Measurements from ENCODE around the gene PCOLCE2. TPM values are rescaled to one million over a fixed set of nuclear protein-coding genes. Genes with fewer than 3 reads are reported as not detected.

Gene PCOLCE2
- total RNA-seq, 4 donors from 2014 or later = 2.3 to 3.2 (median 2.5) TPM; not detected in 1

- no peak overlapping the region for H3K27ac ChIP-seq
- H3K9me3 ChIP-seq = no peaks in the 10 kb centered on the region
- no peak for DNase-seq
- no peaks in the 10 kb centered on the region for H3K4me1 ChIP-seq
- H3K4me3 ChIP-seq = no peak overlapping the region
- H3K27me3 ChIP-seq = no peaks in the 10 kb centered on the region
- TF ChIP-seq POLR2A (IDR thresholded peaks at IDR 0.05) = no peak
- TF ChIP-seq, protein P1, sequence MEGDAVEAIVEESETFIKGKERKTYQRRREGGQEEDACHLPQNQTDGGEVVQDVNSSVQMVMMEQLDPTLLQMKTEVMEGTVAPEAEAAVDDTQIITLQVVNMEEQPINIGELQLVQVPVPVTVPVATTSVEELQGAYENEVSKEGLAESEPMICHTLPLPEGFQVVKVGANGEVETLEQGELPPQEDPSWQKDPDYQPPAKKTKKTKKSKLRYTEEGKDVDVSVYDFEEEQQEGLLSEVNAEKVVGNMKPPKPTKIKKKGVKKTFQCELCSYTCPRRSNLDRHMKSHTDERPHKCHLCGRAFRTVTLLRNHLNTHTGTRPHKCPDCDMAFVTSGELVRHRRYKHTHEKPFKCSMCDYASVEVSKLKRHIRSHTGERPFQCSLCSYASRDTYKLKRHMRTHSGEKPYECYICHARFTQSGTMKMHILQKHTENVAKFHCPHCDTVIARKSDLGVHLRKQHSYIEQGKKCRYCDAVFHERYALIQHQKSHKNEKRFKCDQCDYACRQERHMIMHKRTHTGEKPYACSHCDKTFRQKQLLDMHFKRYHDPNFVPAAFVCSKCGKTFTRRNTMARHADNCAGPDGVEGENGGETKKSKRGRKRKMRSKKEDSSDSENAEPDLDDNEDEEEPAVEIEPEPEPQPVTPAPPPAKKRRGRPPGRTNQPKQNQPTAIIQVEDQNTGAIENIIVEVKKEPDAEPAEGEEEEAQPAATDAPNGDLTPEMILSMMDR (IDR thresholded peaks at IDR 0.05) = no peak
- H3K36me3 ChIP-seq = no peaks in the 10 kb centered on the region
These were observed 27.7 kb upstream of the PCOLCE2 start for GRCh38 chr3:142916605-142917004.

DNA sequence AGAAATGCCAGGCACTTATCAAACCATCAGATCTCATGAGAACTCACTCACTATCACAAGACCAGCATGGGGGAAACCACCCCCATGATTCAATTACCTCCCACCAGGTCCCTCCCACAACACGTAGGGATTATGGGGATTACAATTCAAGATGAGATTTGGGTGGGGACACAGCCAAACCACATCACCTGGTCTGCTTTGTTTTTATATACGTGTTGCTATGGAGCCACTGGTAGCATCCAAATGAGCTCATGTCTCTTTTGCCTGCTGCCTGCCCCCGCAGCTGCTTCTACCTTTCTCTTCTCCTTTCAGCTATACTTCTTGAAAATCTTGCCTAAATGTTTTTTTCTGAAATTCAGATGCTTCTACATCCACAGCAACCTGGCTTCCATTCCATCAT lies 26.8 kb upstream of the PCOLCE2 start:
- Histone ChIP-seq H3K36me3 (no peaks in the 10 kb centered on the region), H3K9me3 (no peaks in the 10 kb centered on the region), H3K4me3 (no peak overlapping the region), H3K27me3 (no peaks in the 10 kb centered on the region), H3K27ac (no peak overlapping the region), H3K4me1 (no peaks in the 10 kb centered on the region)
- no peak for TF ChIP-seq POLR2A (IDR thresholded peaks at IDR 0.05)
- TF ChIP-seq, protein P1 (IDR thresholded peaks at IDR 0.05) = no peak
- DNase-seq = no peak

- H3K27ac ChIP-seq = no peak overlapping the region
- no peak for TF ChIP-seq POLR2A (IDR thresholded peaks at IDR 0.05)
- TF ChIP-seq, protein P1 (IDR thresholded peaks at IDR 0.05) = no peak
- no peaks in the 10 kb centered on the region for H3K9me3 ChIP-seq
- no peak for DNase-seq
- H3K4me3 ChIP-seq = no peak overlapping the region
- no peaks in the 10 kb centered on the region for H3K27me3 ChIP-seq
- H3K4me1 ChIP-seq = no peaks in the 10 kb centered on the region
- H3K36me3 ChIP-seq = no peaks in the 10 kb centered on the region
These were observed 25.5 kb upstream of the PCOLCE2 start for GRCh38 chr3:142914286-142914811.

DNA sequence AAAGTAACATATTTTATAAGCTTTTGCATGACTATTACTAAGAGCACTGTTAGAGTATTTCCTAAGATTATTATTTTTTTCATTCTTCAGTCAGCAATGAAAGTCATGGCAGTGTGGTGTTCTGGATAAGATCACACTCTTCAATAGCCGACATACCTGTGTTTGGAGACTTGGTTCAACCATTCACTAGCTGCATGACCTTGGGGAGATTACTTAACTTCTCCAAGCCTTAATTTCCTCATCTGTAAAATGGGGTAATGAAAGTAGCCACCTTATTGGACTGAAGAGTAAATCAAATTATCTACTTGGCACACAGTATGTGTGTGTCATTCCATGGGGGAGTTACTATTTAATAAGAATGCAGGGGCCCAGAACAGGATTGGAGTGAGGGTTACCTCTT lies 24.5 kb upstream of the PCOLCE2 start:
- Histone ChIP-seq H3K27me3 (no peaks in the 10 kb centered on the region), H3K27ac (no peak overlapping the region), H3K4me1 (no peaks in the 10 kb centered on the region), H3K36me3 (no peaks in the 10 kb centered on the region), H3K4me3 (no peak overlapping the region), H3K9me3 (no peaks in the 10 kb centered on the region)
- TF ChIP-seq POLR2A (IDR thresholded peaks at IDR 0.05) = no peak
- TF ChIP-seq, protein P1 (IDR thresholded peaks at IDR 0.05) = no peak
- DNase-seq = no peak

- Histone ChIP-seq H3K4me1 (no peaks in the 10 kb centered on the region), H3K27me3 (no peaks in the 10 kb centered on the region), H3K27ac (no peak overlapping the region), H3K36me3 (no peaks in the 10 kb centered on the region), H3K9me3 (no peaks in the 10 kb centered on the region), H3K4me3 (no peak overlapping the region)
- TF ChIP-seq, protein P1 (IDR thresholded peaks at IDR 0.05) = no peak
- no peak for TF ChIP-seq POLR2A (IDR thresholded peaks at IDR 0.05)
- DNase-seq = no peak
These were observed 23.7 kb upstream of the PCOLCE2 start for GRCh38 chr3:142912402-142913172.
